ENCODE results near the gene AK4.

AK4 gene

GRCh38 chr1:65208563-65208973 is 60.6 kb downstream of the AK4 start:
- TF ChIP-seq EZH2phosphoT487 (IDR thresholded peaks at IDR 0.05; ENCODE audit: borderline replicate concordance, low read length) = no peak
- no peak for TF ChIP-seq CTCF (IDR thresholded peaks at IDR 0.05; ENCODE audit: low read depth, low read length, poor library complexity, severe bottlenecking)
- Histone ChIP-seq H3K4me3 (ENCODE audit: low read length) (no peak overlapping the region), H3K27ac (ENCODE audit: low read depth, low read length) (no peak overlapping the region), H3F3A (ENCODE audit: control insufficient read depth, insufficient read depth) (no peaks in the 10 kb centered on the region), H3K79me2 (ENCODE audit: control insufficient read depth, low read length) (no peaks in the 10 kb centered on the region), H3K4me1 (ENCODE audit: control insufficient read depth, low read length) (peaks cover 17% of the 10 kb centered on the region), H3K4me2 (ENCODE audit: low read length) (no peak overlapping the region), H4K20me1 (ENCODE audit: control insufficient read depth, insufficient read depth, low read depth, low read length) (no peaks in the 10 kb centered on the region), H3K27me3 (ENCODE audit: control insufficient read depth, low read length) (no peaks in the 10 kb centered on the region), H3K9me3 (ENCODE audit: control insufficient read depth, insufficient read depth, low read length) (no peaks in the 10 kb centered on the region), H3K36me3 (ENCODE audit: control insufficient read depth, low read length) (no peaks in the 10 kb centered on the region), H3K9me2 (replicated peaks; ENCODE audit: control insufficient read depth, low read length) (no peaks in the 10 kb centered on the region)

DNA sequence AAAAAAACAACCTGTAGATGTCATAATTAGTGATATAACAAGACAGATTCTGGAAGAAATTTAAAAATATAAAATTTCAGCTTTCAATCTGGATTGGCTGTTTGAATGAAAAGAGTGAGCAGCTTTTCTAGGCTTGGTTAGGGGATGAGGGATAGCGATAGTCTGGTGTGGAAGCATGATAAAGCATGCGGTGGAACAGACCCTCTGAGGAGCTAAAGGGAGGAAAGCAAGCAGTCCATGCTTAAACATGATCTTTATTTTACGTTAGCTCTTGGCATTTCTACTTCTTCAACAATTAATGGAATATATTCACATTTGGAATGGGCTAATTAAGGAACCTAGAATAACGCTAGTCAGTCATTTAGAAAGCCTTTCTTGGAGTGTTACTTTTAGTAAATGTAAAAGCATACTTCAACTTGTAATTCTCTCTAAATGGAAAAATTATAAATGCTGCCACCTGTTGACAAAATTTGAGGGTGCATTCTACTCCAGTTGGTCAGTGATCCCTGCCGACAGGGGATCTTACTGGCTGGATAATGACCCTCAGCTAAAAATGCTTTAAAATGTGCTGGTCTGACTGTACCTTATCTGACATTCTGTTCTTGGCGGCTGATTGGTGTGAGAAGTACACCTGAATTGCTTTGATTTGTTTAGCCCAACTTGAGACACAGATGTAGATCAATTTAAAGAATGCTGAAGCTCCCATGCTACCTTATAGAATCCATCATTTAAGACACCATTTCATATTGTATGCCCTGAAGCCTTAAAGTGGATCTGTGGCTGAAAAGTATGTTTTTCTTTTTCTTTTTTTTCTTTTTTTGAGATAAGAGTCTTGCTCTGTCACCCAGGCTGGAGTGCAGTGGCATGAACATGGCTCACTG is 61.2 kb downstream of the AK4 start:
- H3K36me3 ChIP-seq (ENCODE audit: control insufficient read depth, low read length) = no peaks in the 10 kb centered on the region
- no peaks in the 10 kb centered on the region for H3K9me3 ChIP-seq (ENCODE audit: control insufficient read depth, insufficient read depth, low read length)
- no peaks in the 10 kb centered on the region for H4K20me1 ChIP-seq (ENCODE audit: control insufficient read depth, insufficient read depth, low read depth, low read length)
- H3F3A ChIP-seq (ENCODE audit: control insufficient read depth, insufficient read depth) = no peaks in the 10 kb centered on the region
- H3K9me2 ChIP-seq (replicated peaks; ENCODE audit: control insufficient read depth, low read length) = no peaks in the 10 kb centered on the region
- TF ChIP-seq EZH2phosphoT487 (IDR thresholded peaks at IDR 0.05; ENCODE audit: borderline replicate concordance, low read length) (no peak), CTCF (IDR thresholded peaks at IDR 0.05; ENCODE audit: low read depth, low read length, poor library complexity, severe bottlenecking) (peak; percentile 62)
- no peak overlapping the region for H3K4me3 ChIP-seq (ENCODE audit: low read length)
- H3K4me2 ChIP-seq (ENCODE audit: low read length) = no peak overlapping the region
- H3K27ac ChIP-seq (ENCODE audit: low read depth, low read length) = no peak overlapping the region
- H3K4me1 ChIP-seq (ENCODE audit: control insufficient read depth, low read length) = peaks cover 17% of the 10 kb centered on the region
- no peaks in the 10 kb centered on the region for H3K79me2 ChIP-seq (ENCODE audit: control insufficient read depth, low read length)
- no peaks in the 10 kb centered on the region for H3K27me3 ChIP-seq (ENCODE audit: control insufficient read depth, low read length)

DNA sequence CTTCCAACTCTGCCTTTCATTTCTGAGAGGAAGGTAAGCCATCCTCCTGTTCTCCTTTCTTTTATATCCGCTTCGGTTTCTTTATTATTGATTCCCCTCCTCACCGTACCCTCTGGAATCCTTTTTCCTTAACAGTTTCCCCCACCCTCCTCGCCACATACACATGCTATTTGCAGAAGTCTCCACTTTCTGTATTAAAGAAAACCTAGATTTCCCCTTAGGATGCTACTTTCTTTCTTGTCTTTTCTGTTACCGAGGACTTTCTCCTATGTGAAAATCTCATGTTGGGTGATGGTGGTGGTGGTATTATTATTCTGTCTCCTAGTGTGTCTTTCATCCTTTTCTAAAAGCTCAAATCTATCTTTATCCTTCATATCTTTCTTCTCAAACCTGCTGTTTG is 62.3 kb downstream of the AK4 start:
- Histone ChIP-seq H3K36me3 (ENCODE audit: control insufficient read depth, low read length) (no peaks in the 10 kb centered on the region), H3K9me2 (replicated peaks; ENCODE audit: control insufficient read depth, low read length) (no peaks in the 10 kb centered on the region), H3K4me1 (ENCODE audit: control insufficient read depth, low read length) (peaks cover 20% of the 10 kb centered on the region), H3K4me3 (ENCODE audit: low read length) (no peak overlapping the region), H3K9me3 (ENCODE audit: control insufficient read depth, insufficient read depth, low read length) (no peaks in the 10 kb centered on the region), H3K27me3 (ENCODE audit: control insufficient read depth, low read length) (no peaks in the 10 kb centered on the region), H3F3A (ENCODE audit: control insufficient read depth, insufficient read depth) (no peaks in the 10 kb centered on the region), H3K4me2 (ENCODE audit: low read length) (no peak overlapping the region), H3K79me2 (ENCODE audit: control insufficient read depth, low read length) (no peaks in the 10 kb centered on the region), H4K20me1 (ENCODE audit: control insufficient read depth, insufficient read depth, low read depth, low read length) (no peaks in the 10 kb centered on the region), H3K27ac (ENCODE audit: low read depth, low read length) (no peak overlapping the region)
- TF ChIP-seq CTCF (IDR thresholded peaks at IDR 0.05; ENCODE audit: low read depth, low read length, poor library complexity, severe bottlenecking) (no peak), EZH2phosphoT487 (IDR thresholded peaks at IDR 0.05; ENCODE audit: borderline replicate concordance, low read length) (no peak)

Measured in DOHH2 (cell line).